Activated CD8-positive, alpha-beta memory T cell treated with anti-CD3 and anti-CD28 coated beads, Interleukin-2, amount 50 U/mL, for 48 hours (primary cell): ENCODE measurements around the gene PARVG.
A peak's percentile ranks its signal among the peaks of the same experiment; 100 is the strongest.

Source experiments
- DNase-seq: peaks from one replicate; pipeline ENCODE4 v3.0.0-alpha.2; 2020

The PARVG gene

DNA sequence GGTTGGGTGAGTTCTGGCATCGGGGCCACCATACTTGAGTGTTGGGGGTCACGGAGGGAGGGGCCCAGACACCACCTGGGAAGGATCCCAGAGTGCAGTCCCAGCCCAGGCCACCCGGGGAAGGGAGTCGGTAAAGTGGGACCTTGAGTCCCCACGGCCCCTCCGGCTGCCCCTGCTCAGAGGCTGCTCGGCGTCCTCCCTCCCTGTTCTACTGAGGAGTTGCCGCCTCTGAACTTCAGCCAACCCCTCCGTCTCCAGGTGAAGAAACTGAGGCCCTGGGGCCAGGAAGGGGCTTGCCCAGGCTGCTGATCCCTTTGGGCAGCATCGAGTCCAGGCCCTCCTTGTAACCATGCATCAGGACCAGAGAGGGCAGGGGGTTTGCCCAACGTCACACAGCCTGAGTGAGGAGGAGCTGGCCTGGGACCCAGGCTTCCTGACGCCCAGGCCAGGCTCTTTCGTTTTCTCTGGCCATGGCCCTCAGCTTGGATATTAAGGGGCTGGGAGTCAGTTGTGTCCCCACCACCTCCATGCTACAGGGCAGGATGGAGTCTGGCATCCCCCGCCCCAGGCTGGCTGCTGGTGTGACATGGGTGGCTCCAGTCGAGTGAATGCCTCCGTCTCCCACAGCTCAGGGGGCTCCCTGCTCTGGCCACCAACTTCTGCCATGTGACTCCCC, 1.3 kb downstream of the PARVG start:
- DNase-seq: peak; percentile 68

DNA sequence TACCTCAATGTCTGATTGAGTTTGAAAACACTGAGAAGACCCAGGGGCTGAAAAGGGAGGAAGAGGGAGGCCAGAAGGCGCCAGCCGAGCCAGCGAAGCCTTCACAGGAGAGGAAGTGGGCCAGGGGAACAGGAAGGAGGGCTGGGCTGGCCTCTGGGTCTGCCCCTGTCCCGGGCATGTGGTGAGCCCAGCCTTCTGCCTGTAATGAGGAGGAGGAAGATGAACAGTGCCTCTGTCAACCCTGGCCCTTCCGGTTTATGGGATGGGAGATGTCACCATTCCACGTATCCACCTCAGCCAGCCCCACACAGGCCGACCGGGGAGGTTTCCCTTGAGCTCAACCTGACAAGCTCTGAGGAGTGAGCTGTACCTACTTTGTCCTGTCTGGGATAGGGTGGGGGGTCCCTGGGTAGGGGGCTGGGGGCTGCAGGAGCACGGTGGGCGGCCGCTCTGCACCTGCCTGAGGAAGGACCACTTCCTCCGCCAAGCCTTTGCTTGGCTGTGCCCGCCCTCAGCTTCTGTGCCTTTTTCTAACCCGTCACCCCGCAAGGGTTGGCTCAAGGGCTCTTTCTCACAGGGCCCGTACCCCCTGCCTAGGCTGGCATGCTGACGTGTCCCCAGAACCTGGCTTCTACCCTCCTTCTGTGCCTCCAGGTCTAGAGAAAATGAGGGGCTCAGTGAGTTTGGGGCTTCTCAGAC, 2.0 kb downstream of the PARVG start:
- peak; percentile 74 for DNase-seq

DNA sequence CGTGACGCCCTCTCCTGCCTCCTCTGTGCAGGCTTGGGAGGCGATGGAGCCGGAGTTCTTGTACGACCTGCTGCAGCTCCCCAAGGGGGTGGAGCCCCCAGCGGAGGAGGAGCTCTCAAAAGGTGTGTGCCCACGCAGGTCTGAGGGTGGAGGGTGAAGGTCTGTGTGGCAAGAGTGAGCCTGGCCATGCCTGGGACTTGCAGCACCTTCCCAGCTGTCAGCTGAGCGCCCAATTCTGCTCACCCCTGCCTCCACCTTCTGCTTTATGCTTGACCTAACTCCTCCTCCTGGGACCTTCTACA, 2.5 kb downstream of the PARVG start:
- no peak for DNase-seq

DNA sequence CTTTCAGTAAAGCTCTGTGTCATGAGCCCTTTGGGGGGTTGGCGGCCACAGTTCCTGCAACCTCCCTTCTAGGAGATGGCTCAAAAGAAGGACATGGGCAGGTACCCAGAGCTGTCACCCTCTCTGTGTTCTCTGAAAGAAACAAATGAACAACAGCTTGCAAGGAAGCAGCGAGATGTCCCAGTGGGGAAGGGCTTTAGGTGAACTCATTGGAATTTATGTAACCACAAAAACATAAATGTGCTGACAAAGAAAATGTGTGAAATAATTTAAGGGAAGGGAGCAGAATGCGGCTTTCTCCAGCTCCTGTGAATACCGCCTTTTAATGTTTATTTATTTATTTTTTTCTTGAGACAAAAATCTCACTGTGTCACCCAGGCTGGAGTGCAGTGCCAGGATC, 3.3 kb downstream of the PARVG start:
- DNase-seq: no peak

DNA sequence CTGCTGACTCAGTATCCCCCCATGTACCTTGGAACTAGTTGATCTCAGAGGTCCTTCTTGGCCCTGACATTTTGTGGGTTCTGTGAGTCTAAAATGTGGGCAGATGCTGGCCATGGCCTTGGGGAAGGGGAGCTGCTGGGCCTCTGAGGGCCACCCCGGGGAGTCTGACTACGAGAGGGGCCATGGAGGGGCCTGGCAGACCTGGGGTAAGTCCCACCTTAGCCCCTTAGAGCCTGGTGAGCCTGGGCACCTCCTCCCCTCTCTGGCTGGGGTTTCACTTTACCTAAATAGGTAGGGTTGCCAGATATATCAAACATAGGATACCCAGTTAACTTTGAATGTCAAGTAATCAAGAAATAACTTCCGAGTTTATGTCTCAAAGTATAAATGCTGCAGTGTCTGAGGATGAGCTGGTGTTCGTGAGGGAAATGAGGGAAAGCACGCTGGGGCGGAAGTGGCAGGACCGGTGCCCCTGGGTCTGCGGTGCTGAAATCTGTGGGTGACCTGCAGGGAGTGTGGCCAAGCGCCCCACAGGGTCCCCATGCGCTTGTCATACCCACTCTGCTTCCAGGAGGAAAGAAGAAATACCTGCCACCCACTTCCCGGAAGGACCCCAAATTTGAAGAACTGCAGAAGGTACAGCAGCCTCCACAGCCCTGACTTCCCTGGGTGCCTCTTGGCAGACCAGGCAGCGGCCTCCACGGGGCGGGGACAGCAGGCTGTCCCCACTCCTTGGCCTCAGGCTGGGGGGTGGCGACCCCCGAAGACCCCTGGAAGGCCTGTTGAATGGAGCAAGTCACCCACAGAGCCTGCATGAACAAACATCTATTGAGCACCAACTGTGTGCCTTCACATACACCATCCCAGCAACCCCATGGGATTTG, 4.8 kb downstream of the PARVG start:
- no peak for DNase-seq

DNA sequence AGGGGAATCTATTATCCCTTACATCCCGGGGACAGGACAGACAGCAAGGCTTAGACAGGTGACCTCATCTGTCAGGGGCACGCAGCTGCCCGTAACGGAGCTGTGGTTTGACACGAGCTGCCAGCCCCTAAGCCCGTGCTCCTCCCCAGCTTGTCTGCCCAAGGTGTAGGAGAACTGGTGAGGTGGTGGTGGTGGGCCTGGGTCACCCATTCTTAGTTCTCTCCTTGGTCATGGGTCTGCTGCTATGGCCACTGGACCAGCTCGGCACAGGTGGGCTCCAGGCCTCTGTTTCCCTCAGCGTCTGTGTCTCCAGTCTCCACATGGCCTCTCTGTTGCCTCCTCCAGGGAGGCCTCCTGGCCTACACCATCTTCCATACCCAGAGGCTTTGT, 5.4 kb downstream of the PARVG start:
- no peak for DNase-seq

DNA sequence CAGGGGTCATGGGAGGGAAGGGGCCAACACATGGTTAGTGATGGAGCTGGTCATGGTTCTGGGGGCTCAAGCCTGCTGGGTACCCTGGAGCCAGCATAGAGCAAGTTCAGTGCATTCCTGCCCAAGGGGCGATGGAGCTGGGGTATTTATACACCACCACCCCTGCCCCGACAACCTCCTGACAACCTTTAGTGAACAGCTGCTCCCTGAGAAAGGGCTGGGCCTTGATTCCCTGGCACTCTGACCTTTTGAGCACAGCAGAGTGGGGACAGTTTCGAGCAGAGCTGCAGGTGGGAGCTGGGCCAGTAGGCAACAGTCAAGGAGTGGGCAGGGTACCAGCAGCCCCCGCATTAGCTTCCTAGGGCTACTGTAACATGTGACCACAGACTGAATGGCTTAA, 6.0 kb downstream of the PARVG start:
- DNase-seq: no peak

DNA sequence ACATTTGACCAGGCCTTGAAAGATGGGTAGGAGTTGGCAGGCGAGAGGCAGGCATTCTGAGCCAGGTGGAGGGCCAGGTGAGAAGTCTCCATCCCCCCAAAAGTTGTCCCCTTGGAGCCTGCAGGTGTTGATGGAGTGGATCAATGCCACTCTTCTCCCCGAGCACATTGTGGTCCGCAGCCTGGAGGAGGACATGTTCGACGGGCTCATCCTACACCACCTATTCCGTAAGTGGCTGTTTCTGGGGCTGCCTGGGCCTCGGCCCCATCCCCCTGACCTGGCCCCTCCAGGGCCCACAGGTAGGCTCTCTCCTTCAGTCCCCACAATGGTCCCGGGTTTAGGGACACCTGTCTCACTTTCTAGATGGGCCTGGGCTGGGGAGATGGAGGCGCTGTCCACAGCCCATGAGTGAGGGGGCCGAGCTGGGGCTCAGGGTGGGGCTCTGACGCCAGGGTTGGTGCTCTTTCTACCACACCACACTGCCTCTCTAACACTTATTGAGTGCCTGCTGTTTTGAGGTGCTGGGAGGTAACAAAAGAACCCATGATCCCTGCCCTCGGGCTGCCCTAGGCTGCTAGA, 7.0 kb downstream of the PARVG start:
- no peak for DNase-seq

DNA sequence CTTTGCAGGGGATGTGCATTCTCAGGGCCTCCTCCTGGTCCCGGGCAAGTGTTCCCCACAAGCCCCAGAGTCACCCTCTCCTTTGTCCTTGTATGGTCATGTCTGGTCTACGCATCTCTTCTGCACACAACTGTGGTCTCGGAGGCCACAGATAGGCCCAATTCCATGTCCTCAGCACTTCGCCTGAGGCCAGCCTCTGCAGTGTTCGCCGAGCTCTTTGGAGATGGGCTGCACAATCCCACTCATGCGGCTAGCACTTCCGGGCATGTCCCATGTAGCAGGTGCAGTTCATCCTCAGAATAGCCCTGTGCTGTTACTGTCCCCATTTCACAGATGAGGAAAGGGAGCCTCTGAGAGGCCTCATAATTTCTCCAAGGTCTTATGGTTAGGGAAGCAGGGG, 7.6 kb downstream of the PARVG start:
- DNase-seq: no peak

DNA sequence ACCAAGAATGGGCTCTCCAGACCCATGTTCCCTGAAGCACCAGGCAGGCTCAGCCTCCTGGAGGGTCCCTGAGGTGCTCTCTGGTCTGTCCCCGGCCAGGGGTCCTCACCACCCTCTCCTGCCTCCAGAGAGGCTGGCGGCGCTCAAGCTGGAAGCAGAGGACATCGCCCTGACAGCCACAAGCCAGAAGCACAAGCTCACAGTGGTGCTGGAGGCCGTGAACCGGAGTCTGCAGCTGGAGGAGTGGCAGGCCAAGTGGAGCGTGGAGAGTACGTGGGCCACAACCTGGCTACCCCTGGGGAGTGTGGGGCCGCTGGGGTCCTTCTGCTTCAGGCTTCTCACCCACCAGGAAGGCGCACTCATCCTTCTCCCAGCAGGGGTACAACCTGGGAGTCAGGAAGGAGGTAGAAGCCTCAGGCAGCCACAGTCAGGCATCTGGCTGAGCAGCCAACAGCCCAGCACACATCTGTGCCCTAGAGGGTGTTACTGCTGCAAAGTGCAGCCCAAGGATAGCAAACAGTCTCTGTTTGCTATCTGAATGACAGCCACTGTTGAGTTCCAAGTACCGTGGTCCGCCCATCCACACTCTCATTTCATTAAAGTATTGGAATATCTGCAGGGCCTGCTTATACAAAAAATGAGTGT, 8.4 kb downstream of the PARVG start:
- DNase-seq: no peak

DNA sequence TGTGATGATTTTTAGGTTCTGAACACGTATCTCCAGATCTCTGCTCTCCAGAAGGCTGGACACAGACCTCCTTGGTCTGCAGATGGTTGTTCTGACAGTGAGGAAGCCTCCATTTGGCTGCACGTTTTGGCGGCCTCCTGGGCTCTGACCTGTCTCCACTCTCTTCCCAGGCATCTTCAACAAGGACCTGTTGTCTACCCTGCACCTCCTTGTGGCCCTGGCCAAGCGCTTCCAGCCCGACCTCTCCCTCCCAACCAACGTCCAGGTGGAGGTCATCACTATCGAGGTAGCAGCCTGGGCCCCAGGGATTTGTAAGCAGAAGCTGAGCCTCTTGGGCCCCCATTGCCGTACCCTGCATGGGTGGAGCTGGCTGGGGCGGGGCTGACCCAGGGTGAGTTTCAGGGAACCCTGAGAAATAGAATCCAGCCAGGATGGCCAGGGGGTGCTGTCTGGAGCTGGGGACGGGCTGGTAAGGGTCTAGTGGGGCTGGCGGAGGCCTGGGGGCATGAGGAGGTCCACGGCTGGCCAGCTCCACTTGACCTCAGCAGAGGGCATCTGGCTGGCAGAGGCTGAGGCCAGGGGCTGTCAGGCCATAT, 9.8 kb downstream of the PARVG start:
- no peak for DNase-seq

DNA sequence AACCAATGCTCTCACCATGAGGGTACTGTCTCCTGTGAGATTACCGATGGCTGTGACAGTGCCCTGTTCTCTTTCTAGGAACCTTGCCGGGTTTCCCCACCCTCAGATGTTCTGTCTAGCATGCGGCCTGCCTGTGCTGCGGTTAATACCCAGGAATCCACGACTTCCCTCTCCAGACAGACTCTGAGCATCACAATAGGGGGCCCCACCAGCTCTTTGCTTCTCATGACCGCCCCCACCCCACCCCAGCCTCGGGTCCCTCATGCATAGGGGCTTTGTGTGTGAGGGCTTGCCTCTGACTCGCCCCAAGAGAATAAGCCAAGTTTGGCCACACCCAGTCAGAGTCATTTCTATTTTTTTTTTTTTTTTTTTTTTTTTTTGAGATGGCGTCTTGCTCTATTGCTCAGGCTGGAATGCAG, 10.3 kb downstream of the PARVG start:
- peak; percentile 66 for DNase-seq

DNA sequence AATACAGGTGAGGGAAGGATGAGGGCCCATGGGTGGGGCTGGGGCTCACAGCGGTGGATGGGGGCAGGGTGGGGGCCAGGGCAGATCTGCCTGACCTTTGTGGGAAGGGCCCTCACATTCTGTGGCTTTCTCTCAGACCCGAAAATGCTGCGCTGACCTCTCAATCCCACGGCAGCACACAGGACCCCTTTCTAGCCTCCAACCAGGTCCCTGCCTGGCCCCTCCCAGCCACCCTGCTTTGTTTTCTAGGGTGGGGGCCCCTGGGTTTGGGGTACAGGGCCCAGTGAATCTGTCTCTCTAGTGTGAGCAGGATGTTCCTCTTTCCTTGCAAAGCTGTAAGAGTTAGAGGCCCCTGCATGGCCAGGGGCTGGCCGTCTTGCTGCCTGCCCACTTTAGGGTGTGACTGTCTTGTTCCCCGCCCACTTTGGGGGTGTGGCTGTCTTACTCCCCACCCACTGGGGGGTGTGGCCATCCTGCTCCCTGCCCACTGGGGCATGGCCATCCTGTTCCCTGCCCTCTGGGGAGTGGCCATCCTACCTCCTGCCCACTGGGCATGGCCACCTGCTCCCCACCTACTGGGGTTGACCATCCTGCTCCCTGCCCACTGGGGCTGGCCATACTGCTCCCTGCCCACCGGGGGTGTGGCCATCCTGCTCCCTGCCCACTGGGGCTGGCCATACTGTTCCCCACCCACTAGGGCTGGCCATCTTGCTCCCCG, 11.5 kb downstream of the PARVG start:
- DNase-seq: peak; percentile 81

DNA sequence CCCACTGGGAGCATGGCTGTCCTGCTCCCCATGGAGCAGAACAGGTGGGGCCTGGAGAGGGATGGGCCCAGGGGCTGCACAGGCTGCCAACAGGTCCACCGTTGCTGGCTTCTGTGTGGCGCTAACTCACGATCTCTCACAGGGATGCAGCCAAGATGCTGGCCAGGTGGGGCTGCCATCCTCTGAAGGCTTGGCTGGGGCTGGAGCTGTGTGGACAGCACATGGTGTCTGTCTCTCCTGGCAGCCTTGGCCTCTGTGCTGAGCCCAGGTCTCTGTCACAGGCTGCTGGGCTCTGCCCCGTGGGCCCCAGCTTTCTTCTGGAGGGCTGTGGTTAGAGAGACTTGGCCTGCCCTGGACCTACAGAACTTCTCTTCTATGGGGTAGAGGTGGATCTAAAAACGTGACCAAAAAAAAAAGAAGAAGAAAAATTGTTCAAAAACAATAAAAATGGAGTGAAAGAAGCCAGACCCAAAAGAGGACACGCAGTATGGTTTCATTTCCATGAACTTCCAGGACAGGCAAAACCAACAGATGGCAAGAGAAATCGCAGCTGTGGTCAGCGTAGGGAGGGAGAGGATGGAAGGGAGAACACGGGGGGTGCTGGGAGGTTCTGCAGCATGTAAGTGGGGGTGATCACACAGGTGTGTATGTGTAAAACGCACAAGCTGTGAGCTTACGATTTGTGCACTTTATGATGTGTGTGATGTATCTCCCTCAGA, 12.2 kb downstream of the PARVG start:
- DNase-seq: no peak

DNA sequence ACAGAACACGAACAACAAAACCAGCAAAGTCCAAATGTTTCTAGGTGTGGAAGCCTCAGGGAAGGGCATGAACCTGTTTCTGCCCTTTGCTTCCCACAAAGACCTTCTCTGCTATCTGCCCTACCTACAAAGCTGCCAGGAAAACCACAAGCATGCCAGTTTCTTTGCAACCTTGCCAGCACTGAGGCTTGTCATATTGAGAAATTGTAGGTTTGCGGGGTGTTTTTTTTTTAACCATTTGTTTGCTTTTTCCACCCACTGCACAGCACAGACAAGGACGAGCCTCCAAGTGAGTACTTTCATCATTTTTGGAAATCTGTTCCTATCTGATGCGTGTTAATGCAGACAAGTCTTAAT, 12.8 kb downstream of the PARVG start:
- DNase-seq: no peak

DNA sequence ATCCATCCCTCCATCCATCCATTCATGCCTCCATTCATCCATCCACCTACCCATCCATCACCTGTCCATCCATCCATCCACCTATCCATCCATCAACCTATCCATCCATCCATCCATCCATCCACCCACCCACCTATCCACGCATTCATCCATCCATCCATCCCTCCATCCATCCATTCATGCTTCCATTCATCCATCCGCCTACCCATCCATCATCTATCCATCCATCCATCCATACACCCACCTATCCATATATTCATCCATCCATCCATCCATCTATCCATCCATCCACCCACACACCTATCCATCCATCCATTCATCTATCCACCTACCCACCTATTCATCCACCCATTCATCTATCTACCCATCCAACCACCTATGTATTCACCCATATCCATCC, 13.8 kb downstream of the PARVG start:
- DNase-seq: no peak

DNA sequence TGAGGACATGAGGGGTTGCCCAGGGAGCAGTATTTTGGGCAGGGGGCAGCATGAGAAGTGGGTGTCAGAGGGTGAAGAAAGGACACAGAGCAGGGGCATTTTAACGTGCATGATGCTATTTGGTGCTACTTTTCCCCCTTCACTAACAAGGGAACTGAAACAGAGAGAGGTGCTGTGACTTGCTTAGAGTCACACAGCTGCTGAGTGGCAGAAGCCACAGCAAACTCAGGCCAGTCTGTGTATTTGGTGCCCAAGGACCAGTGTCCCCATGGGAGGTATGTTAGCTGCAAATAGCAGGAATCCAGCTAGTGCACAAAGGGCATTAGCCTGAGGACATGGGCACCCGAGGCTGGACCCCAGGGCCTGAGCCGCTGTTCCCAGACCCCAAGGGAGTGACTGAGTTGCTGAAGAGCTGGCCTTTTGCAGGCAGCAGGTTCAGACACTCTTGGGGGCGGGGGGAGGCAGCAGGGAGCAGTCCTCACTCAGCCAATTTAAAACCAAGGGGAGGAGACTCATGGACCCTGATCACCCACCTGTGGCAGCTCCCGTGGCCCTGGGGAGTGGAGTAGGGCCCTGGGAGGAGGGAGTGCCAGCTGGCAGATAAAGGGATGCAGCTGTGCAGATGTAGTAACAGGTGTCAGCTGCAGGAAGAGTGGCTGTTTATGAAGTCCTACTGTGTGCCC, 14.6 kb downstream of the PARVG start:
- no peak for DNase-seq

DNA sequence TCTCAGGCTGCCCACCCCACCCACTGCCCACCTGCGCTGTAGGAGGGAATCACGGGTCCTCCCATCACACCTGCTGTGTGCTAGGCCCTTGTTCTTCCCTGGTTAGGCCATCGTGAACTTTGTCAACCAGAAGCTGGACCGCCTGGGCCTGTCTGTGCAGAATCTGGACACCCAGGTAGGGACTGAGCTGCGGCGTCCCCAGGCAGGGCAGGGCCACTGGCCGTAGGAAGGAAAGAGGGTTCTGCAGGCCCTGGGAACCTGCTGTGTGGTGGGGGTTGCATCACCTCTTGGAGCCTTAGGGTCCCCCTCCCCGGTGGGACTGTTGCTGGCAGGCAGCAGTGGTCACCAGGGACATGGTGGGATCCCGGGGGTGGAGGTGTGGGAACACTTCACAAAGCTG, 15.5 kb downstream of the PARVG start:
- no peak for DNase-seq

DNA sequence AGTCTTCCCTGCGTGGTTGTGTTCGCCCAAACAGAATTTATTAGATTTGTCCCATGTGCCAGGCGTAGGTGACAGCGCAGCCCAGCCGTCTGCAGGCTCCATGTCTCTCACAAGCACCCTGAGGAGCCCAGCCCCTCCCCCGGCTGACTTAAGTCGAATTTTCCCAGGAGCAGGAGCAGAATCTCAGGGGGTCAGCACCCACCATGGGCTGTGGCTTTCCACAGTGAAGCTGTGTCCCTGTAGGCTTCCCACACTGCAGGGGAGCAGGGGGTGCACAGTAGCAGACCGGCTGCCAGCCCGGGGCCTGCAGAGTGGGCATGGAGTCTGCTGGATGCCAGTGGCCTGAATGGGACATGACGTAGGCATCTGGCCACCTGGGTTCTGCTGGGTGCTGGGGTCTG, 16.0 kb downstream of the PARVG start:
- DNase-seq: no peak

DNA sequence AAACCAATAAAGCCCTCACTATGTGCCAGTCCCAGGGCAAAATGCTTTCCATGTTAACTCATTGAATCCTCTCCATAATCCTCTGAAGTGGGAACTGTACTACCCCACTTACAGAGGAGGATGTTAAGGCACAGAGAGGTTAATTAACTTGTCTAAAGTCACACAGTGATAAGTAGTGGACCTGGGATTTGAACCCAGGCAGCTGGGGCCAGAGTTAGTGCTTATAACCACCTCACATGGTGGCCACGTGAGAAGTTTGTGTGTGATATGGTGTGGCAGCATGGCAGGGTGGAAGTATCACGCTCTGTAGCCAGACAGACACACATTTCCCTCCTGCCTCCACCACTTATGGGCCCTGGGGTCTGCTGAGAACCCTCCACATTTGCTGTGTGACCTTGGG, 16.5 kb downstream of the PARVG start:
- no peak for DNase-seq

DNA sequence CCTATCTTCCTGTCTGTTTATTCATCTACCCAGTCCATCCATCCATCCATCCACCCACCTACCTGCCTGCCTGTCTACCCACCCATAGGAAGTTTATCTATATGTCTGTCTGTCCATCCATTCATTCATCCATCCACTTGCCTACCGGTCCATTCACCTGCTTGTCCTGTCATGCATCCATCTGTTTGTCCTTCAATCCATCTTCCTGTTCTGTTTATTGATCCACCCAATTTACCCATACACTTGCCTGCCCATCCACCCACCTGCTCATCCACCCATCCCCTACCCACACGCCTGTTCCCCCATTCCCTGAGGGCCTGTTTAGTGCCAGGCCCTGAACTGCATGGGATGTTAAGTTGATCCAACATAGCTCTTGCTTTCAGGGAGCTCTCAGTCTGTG, 18.4 kb downstream of the PARVG start:
- no peak for DNase-seq
